Skeletal muscle cell (primary cell): Measurements from ENCODE around the gene WNK1.
"Not testable (repeated sequence)": the region's sequence is repeated elsewhere in the genome, so short reads cannot be mapped to it uniquely, and the experiment has no call there.

Source experiments
- DNase-seq: peaks from one replicate; pipeline ENCODE4 v3.0.0-alpha.2; 2010; ENCODE audit warnings: low read depth
- H3K4me3 ChIP-seq: 2 replicates; pipeline ENCODE4 v1.5.1; 2011; ENCODE audit warnings: low read depth, mild to moderate bottlenecking, control low read depth, low read length, moderate library complexity

The WNK1 gene

GRCh38 chr12:776772-777373 is 24.5 kb downstream of the WNK1 start:
- not testable (repeated sequence) for DNase-seq, H3K4me3 ChIP-seq

GRCh38 chr12:777550-778047 is 25.2 kb downstream of the WNK1 start:
- DNase-seq, result no peak
- no peak overlapping the region for H3K4me3 ChIP-seq

- no peak for DNase-seq
Observed at GRCh38 chr12:778615-779014, 26.2 kb downstream of the WNK1 start.

GRCh38 chr12:779745-780734 is 27.7 kb downstream of the WNK1 start:
- H3K4me3 ChIP-seq, result no peak overlapping the region
- DNase-seq, result no peak

More at GRCh38 chr12:778615-779014, 26.2 kb downstream of the WNK1 start:
- H3K4me3 ChIP-seq, result no peak overlapping the region

- no peak overlapping the region for H3K4me3 ChIP-seq
Observed at GRCh38 chr12:780750-781379, 28.5 kb downstream of the WNK1 start.

GRCh38 chr12:785706-786105 is 33.3 kb downstream of the WNK1 start:
- DNase-seq, result no peak

More at GRCh38 chr12:780750-781379, 28.5 kb downstream of the WNK1 start:
- no peak for DNase-seq

GRCh38 chr12:788288-788687 is 35.9 kb downstream of the WNK1 start:
- no peak overlapping the region for H3K4me3 ChIP-seq
- DNase-seq, result no peak

More at GRCh38 chr12:785706-786105, 33.3 kb downstream of the WNK1 start:
- H3K4me3 ChIP-seq, result no peak overlapping the region

- H3K4me3 ChIP-seq, DNase-seq: not testable (repeated sequence)
Observed at GRCh38 chr12:788762-789161, 36.4 kb downstream of the WNK1 start.

- DNase-seq, result no peak
- no peak overlapping the region for H3K4me3 ChIP-seq
Observed at GRCh38 chr12:789852-790563, 37.6 kb downstream of the WNK1 start.

- DNase-seq, result no peak
- H3K4me3 ChIP-seq, result no peak overlapping the region
Observed at GRCh38 chr12:790608-791007, 38.2 kb downstream of the WNK1 start.

- DNase-seq, result no peak
Observed at GRCh38 chr12:793037-793436, 40.7 kb downstream of the WNK1 start.

GRCh38 chr12:793711-794110 is 41.3 kb downstream of the WNK1 start:
- DNase-seq, result no peak
- no peak overlapping the region for H3K4me3 ChIP-seq

More at GRCh38 chr12:793037-793436, 40.7 kb downstream of the WNK1 start:
- no peak overlapping the region for H3K4me3 ChIP-seq

GRCh38 chr12:795305-795704 is 42.9 kb downstream of the WNK1 start:
- no peak overlapping the region for H3K4me3 ChIP-seq
- no peak for DNase-seq

GRCh38 chr12:800401-800800 is 48.0 kb downstream of the WNK1 start:
- no peak for DNase-seq
- no peak overlapping the region for H3K4me3 ChIP-seq

- no peak for DNase-seq
- H3K4me3 ChIP-seq, result no peak overlapping the region
Observed at GRCh38 chr12:802242-803120, 50.1 kb downstream of the WNK1 start.

- H3K4me3 ChIP-seq, result no peak overlapping the region
- DNase-seq, result no peak
Observed at GRCh38 chr12:805022-805632, 52.7 kb downstream of the WNK1 start.

- H3K4me3 ChIP-seq, result no peak overlapping the region
- no peak for DNase-seq
Observed at GRCh38 chr12:806200-806791, 53.9 kb downstream of the WNK1 start.
